H9 (cell line): Measurements from ENCODE around the gene RBPJ. TPM values are rescaled to one million over a fixed set of nuclear protein-coding genes. Genes with fewer than 3 reads are reported as not detected.

Experiments used
- DNase-seq: peaks from one replicate; pipeline ENCODE4 v3.0.0-alpha.2; 2017
- H2AFZ ChIP-seq: one replicate; pipeline ENCODE4 v1.6.1; 2013; ENCODE audit warnings: mild to moderate bottlenecking, low read length, control low read depth, moderate library complexity
- H2AK5ac ChIP-seq: 2 replicates; pipeline ENCODE4 v1.6.1; 2013; ENCODE audit warnings: low read length, control low read depth, mixed read lengths; ENCODE audit not compliant: insufficient read length
- H2BK120ac ChIP-seq: one replicate; pipeline ENCODE4 v1.6.1; 2013; ENCODE audit warnings: low read depth, mild to moderate bottlenecking, low read length, control low read depth, inconsistent platforms; ENCODE audit not compliant: poor library complexity, severe bottlenecking
- H2BK12ac ChIP-seq: 2 replicates; pipeline ENCODE4 v1.6.1; 2013; ENCODE audit warnings: low read length, control low read depth, mixed read lengths, low read depth; ENCODE audit not compliant: insufficient read length
- H2BK15ac ChIP-seq: 2 replicates; pipeline ENCODE4 v1.6.1; 2013; ENCODE audit warnings: low read depth, low read length, control low read depth
- H2BK20ac ChIP-seq: one replicate; pipeline ENCODE4 v1.6.1; 2013; ENCODE audit warnings: low read depth, mild to moderate bottlenecking, low read length, control low read depth, inconsistent platforms; ENCODE audit not compliant: poor library complexity, severe bottlenecking
- H2BK5ac ChIP-seq: 2 replicates; pipeline ENCODE4 v1.6.1; 2013; ENCODE audit warnings: low read length, control low read depth, mixed read lengths; ENCODE audit not compliant: insufficient read length
- H3K14ac ChIP-seq: 2 replicates; pipeline ENCODE4 v1.6.1; 2013; ENCODE audit warnings: low read length, control low read depth; ENCODE audit not compliant: insufficient read depth
- H3K18ac ChIP-seq: 2 replicates; pipeline ENCODE4 v1.6.1; 2013; ENCODE audit warnings: low read depth, mild to moderate bottlenecking, mixed read lengths, low read length, control low read depth; ENCODE audit not compliant: insufficient read length
- H3K23ac ChIP-seq: 2 replicates; pipeline ENCODE4 v1.6.1; 2013; ENCODE audit warnings: low read length, control low read depth, mixed read lengths, low read depth; ENCODE audit not compliant: insufficient read length
- H3K23me2 ChIP-seq: 2 replicates; pipeline ENCODE4 v1.6.1; 2013; ENCODE audit warnings: low read depth, mild to moderate bottlenecking, mixed read lengths, low read length, control low read depth; ENCODE audit not compliant: insufficient read length, poor library complexity, severe bottlenecking
- H3K27ac ChIP-seq: 2 replicates; pipeline ENCODE4 v1.5.1; 2013; ENCODE audit warnings: low read length, control low read depth, mixed read lengths, low read depth; ENCODE audit not compliant: insufficient read length
- H3K27me3 ChIP-seq: 2 replicates; pipeline ENCODE4 v1.6.1; 2013; ENCODE audit warnings: low read length, control low read depth, inconsistent platforms; ENCODE audit not compliant: insufficient read depth
- H3K4ac ChIP-seq: 2 replicates; pipeline ENCODE4 v1.6.1; 2013; ENCODE audit warnings: low read depth, mild to moderate bottlenecking, control low read depth, inconsistent platforms, low read length, moderate library complexity
- H3K4me1 ChIP-seq: 2 replicates; pipeline ENCODE4 v1.6.1; 2013; ENCODE audit warnings: low read length, control low read depth, inconsistent platforms; ENCODE audit not compliant: insufficient read depth
- H3K4me2 ChIP-seq: 2 replicates; pipeline ENCODE4 v1.6.1; 2013; ENCODE audit warnings: low read length, control low read depth, mixed read lengths; ENCODE audit not compliant: insufficient read length, insufficient read depth
- H3K56ac ChIP-seq: 2 replicates; pipeline ENCODE4 v1.6.1; 2013; ENCODE audit warnings: low read depth, mild to moderate bottlenecking, mixed read lengths, low read length, control low read depth; ENCODE audit not compliant: insufficient read length
- H3K79me1 ChIP-seq: 2 replicates; pipeline ENCODE4 v1.6.1; 2013; ENCODE audit warnings: low read depth, mild to moderate bottlenecking, moderate library complexity, low read length, control low read depth, inconsistent platforms; ENCODE audit not compliant: insufficient read depth, poor library complexity, severe bottlenecking
- H3K79me2 ChIP-seq: 2 replicates; pipeline ENCODE4 v1.6.1; 2013; ENCODE audit warnings: low read length, control low read depth, inconsistent platforms; ENCODE audit not compliant: insufficient read depth
- H3K9ac ChIP-seq: 2 replicates; pipeline ENCODE4 v1.6.1; 2013; ENCODE audit warnings: low read length, control low read depth, mixed read lengths; ENCODE audit not compliant: insufficient read length; ENCODE audit errors: extremely low read depth
- H3K9me3 ChIP-seq: one replicate; pipeline ENCODE4 v1.6.1; 2013; ENCODE audit warnings: low read depth, low read length, inconsistent platforms; ENCODE audit not compliant: control insufficient read depth
- H3T11ph ChIP-seq: one replicate; pipeline ENCODE4 v1.6.1; 2013; ENCODE audit warnings: mild to moderate bottlenecking, low read length, control low read depth, inconsistent platforms
- H4K20me1 ChIP-seq: one replicate; pipeline ENCODE4 v1.6.1; 2013; ENCODE audit not compliant: control insufficient read depth, insufficient read length, insufficient read depth
- H4K5ac ChIP-seq: 2 replicates; pipeline ENCODE4 v1.6.1; 2013; ENCODE audit warnings: low read depth, mild to moderate bottlenecking, mixed read lengths, low read length, control low read depth; ENCODE audit not compliant: insufficient read length
- H4K8ac ChIP-seq: replicated peaks from 2 replicates; pipeline ENCODE4 v1.6.1; 2013; ENCODE audit warnings: low read length, control low read depth, mixed read lengths, low read depth; ENCODE audit not compliant: insufficient read length
- H4K91ac ChIP-seq: 2 replicates; pipeline ENCODE4 v1.6.1; 2013; ENCODE audit warnings: low read depth, mild to moderate bottlenecking, moderate library complexity, mixed read lengths, low read length, control low read depth; ENCODE audit not compliant: insufficient read length
- H3K27ac Mint-ChIP-seq, 3 experiments: 2 replicates in 2 of 3; 3 replicates in 1 of 3; pipeline ENCODE4 v1.8.0; 2020 to 2021; ENCODE audit warnings: mixed read lengths in 3 of 3, mild to moderate bottlenecking in 1 of 3, moderate library complexity in 1 of 3
- H3K27me3 Mint-ChIP-seq: 2 replicates; pipeline ENCODE4 v1.8.0; 2021; ENCODE audit warnings: low read depth, mild to moderate bottlenecking, moderate library complexity, mixed read lengths
- H3K36me3 Mint-ChIP-seq, 3 experiments: 2 replicates in 2 of 3; 3 replicates in 1 of 3; pipeline ENCODE4 v1.8.0; 2020 to 2021; ENCODE audit warnings: low read depth in 3 of 3, mixed read lengths in 3 of 3; ENCODE audit not compliant: insufficient read depth in 1 of 3
- H3K4me1 Mint-ChIP-seq, 2 experiments: 2 replicates each; pipeline ENCODE4 v1.8.0; 2020; ENCODE audit warnings: mixed read lengths in 2 of 2
- H3K4me3 Mint-ChIP-seq, 2 experiments: 2 replicates in 1 of 2; 3 replicates in 1 of 2; pipeline ENCODE4 v1.8.0; 2020 to 2021; ENCODE audit warnings: mild to moderate bottlenecking in 2 of 2, mixed read lengths in 2 of 2, moderate library complexity in 1 of 2
- H3K9me3 Mint-ChIP-seq, 2 experiments: 2 replicates in 1 of 2; 3 replicates in 1 of 2; pipeline ENCODE4 v1.8.0; 2020; ENCODE audit warnings: mild to moderate bottlenecking in 2 of 2, mixed read lengths in 2 of 2, moderate library complexity in 1 of 2
- CTCF ChIP-seq: fragments of 200-600 bp; sonication (generic); conservative IDR thresholded peaks from 3 replicates; pipeline ENCODE4 v1.8.0; 2021; ENCODE audit warnings: antibody characterized with exemption, mild to moderate bottlenecking
- WGBS: extraction: QIAGEN DNeasy Blood & Tissue Kit; methylation state at CpG from one replicate; pipeline ENCODE4 v1.1.7; 2013; ENCODE audit warnings: missing lambda C conversion rate, low lambda C conversion rate, mixed read lengths; ENCODE audit not compliant: insufficient read length; ENCODE audit errors: extremely low coverage; 5-methylcytosine and 5-hydroxymethylcytosine counted together
- total RNA-seq: library from RNA; stranded (reverse); gene quantifications from 2 replicates; pipeline ENCODE4 v1.2.1, GENCODE V29; 2021

RBPJ gene
- total RNA-seq, 1 experiment from 2014 or later: 166 TPM

GRCh38 chr4:26284536-26284935, 36.3 kb upstream of the RBPJ start:
- peaks cover 11 to 15% of the 10 kb centered on the region in 2 experiments for H3K4me1 Mint-ChIP-seq
- Histone ChIP-seq H3K27ac (no peak overlapping the region), H3K4me1 (no peaks in the 10 kb centered on the region), H3K9ac (no peak overlapping the region), H4K8ac (no peak overlapping the region), H2BK12ac (no peak overlapping the region), H3T11ph (no peak overlapping the region), H3K79me2 (no peaks in the 10 kb centered on the region), H2AK5ac (no peak overlapping the region), H2AFZ (no peak overlapping the region), H3K4me2 (no peak overlapping the region), H3K14ac (no peak overlapping the region), H4K91ac (no peak overlapping the region), H3K18ac (no peak overlapping the region), H3K56ac (no peak overlapping the region), H3K79me1 (no peaks in the 10 kb centered on the region), H2BK15ac (no peak overlapping the region), H3K9me3 (no peaks in the 10 kb centered on the region), H3K4ac (no peak overlapping the region), H2BK5ac (no peak overlapping the region), H3K27me3 (no peaks in the 10 kb centered on the region), H2BK120ac (no peak overlapping the region), H4K20me1 (no peaks in the 10 kb centered on the region), H2BK20ac (no peak overlapping the region), H3K23ac (no peak overlapping the region), H3K23me2 (no peaks in the 10 kb centered on the region), H4K5ac (no peak overlapping the region)
- H3K9me3 Mint-ChIP-seq: no peaks in the 10 kb centered on the region
- H3K27ac Mint-ChIP-seq: no peak overlapping the region
- H3K27me3 Mint-ChIP-seq: no peaks in the 10 kb centered on the region
- no peaks in the 10 kb centered on the region for H3K36me3 Mint-ChIP-seq
- WGBS: no CpG with 5 or more reads among the region's 8 CpGs
- no peak for DNase-seq
- no peak overlapping the region for H3K4me3 Mint-ChIP-seq
- no peak for TF ChIP-seq CTCF
